Breast epithelium (tissue), 3 donors: ENCODE data around the gene SRSF11.

Experiments used
- CTCF ChIP-seq, 3 donors: fragments of 450-650 bp; IDR thresholded peaks; one replicate each; pipeline ENCODE4 v1.5.1; 2016 to 2017; ENCODE audit warnings: antibody characterized with exemption in 3 of 3, mild to moderate bottlenecking in 3 of 3, moderate library complexity in 3 of 3
- POLR2A ChIP-seq: fragments of 450-650 bp; IDR thresholded peaks from one replicate; pipeline ENCODE4 v1.6.1; 2016; ENCODE audit warnings: antibody characterized with exemption, mild to moderate bottlenecking, moderate library complexity

- TF ChIP-seq POLR2A, result no peak
- no peak for TF ChIP-seq CTCF (IDR thresholded peaks at IDR 0.05)
Measured at GRCh38 chr1:70290218-70290617, 69.0 kb downstream of the SRSF11 start.
